ENCODE results near the gene PDE4C. TPM values are rescaled to one million over a fixed set of nuclear protein-coding genes. Genes with fewer than 3 reads are reported as not detected.

Gene PDE4C
- total and polyA plus RNA-seq, 7 donors, result 1.8 to 8.6 (median 4.0) TPM; not detected in 2

DNA sequence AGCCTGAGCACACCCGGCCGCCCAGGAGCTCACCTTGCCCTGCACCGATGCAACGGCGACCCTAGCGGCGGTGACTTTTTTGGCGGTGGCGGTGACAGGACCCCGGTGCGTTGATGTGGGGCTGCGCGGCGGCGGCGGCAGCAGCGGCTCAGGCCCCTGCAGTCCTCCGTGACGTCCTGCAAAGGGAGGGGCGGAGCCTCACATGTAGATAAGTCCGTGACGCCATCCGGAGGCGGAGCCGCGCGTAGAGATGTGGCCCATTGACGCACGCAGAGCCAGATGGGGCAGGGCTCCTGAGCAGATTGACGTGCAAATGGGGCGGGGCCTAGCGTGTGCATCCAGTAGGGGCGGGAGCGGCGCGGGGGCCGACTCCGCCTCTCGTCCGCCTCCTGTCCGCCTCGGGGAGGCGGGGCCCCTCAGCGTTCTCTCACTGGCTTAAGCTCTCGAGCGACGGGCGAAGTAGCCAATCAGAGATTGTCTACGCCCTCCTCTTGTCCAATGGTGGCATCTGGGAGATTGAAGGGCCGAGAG lies 22.3 kb downstream of the PDE4C start, which contains the start of gene RAB3A:
TSS of gene RAB3A (minus strand) at position 180 of the 531 bp plus-strand sequence. CDS start 1,302 bp downstream, outside the sequence.
- TF ChIP-seq POLR2AphosphoS5 (IDR thresholded peaks at IDR 0.05), result peak; percentile 93 to 96 (median 94)
- TF ChIP-seq EP300 (IDR thresholded peaks at IDR 0.05), result peak in 2 of 4 donors; percentile 48 to 86
- TF ChIP-seq, protein P1, sequence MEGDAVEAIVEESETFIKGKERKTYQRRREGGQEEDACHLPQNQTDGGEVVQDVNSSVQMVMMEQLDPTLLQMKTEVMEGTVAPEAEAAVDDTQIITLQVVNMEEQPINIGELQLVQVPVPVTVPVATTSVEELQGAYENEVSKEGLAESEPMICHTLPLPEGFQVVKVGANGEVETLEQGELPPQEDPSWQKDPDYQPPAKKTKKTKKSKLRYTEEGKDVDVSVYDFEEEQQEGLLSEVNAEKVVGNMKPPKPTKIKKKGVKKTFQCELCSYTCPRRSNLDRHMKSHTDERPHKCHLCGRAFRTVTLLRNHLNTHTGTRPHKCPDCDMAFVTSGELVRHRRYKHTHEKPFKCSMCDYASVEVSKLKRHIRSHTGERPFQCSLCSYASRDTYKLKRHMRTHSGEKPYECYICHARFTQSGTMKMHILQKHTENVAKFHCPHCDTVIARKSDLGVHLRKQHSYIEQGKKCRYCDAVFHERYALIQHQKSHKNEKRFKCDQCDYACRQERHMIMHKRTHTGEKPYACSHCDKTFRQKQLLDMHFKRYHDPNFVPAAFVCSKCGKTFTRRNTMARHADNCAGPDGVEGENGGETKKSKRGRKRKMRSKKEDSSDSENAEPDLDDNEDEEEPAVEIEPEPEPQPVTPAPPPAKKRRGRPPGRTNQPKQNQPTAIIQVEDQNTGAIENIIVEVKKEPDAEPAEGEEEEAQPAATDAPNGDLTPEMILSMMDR (IDR thresholded peaks at IDR 0.05), result no peak
- peak; percentile 83 to 87 for TF ChIP-seq POLR2A (IDR thresholded peaks at IDR 0.05)
- Histone ChIP-seq H3K27me3 (no peaks in the 10 kb centered on the region), H3K4me1 (peaks cover 0 to 37% (median 32%) of the 10 kb centered on the region in 4 donors), H3K36me3 (peaks cover 0 to 27% (median 5%) of the 10 kb centered on the region in 4 donors), H3K4me3 (peak within 1 kb of the TSS; percentile 64 to 75 (median 73)), H3K27ac (peak within 1 kb of the TSS; percentile 95 to 98 (median 95)), H3K9me3 (no peaks in the 10 kb centered on the region)
- WGBS, 2 donors, result 0 to 1% methylated on average over 50 of the region's 50 CpGs
- intact Hi-C loops (cut with DNase I), result loop anchor here (1.0 to 2.0 kb wide), 2 partner anchors 11 to 119 kb away; partner anchors contain the start of genes LSM4 and MPV17L2
- peak; percentile 100 for DNase-seq

DNA sequence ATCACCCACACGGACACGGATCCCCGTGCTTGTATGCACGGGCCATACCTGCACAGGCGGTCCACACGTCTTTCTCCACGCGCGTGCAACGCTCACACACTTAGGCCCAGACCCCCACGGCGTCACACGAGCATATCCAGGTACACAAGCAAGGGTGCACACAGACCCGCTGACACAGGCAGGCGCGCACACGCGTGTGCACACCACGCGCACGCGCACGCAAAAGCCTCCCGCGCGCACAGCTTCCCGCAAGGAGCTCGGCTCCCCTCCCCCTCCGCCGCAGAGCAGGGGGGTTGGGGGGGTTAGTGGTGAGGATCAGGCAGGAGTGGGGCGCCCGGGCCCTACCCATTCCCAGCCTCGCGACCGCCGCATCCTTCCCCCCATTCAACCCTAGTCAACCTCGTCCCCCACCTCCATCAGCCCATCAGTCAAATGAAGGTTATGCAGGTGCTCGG lies 22.8 kb downstream of the PDE4C start:
- H3K36me3 ChIP-seq, result peaks cover 0 to 32% (median 5%) of the 10 kb centered on the region in 4 donors
- peak overlapping the region; percentile 64 to 75 (median 73) for H3K4me3 ChIP-seq
- H3K4me1 ChIP-seq, result peaks cover 0 to 37% (median 32%) of the 10 kb centered on the region in 4 donors
- no peaks in the 10 kb centered on the region for H3K27me3 ChIP-seq
- TF ChIP-seq, protein P1 (IDR thresholded peaks at IDR 0.05), result no peak
- TF ChIP-seq EP300 (IDR thresholded peaks at IDR 0.05) (no peak), POLR2AphosphoS5 (IDR thresholded peaks at IDR 0.05) (no peak)
- no peaks in the 10 kb centered on the region for H3K9me3 ChIP-seq
- 0% methylated on average over 38 of the region's 38 CpGs for WGBS, 2 donors
- H3K27ac ChIP-seq, result peak overlapping the region; percentile 77 to 98 (median 83)
- no peak for DNase-seq
- intact Hi-C loops (cut with DNase I), result no loop called here

DNA sequence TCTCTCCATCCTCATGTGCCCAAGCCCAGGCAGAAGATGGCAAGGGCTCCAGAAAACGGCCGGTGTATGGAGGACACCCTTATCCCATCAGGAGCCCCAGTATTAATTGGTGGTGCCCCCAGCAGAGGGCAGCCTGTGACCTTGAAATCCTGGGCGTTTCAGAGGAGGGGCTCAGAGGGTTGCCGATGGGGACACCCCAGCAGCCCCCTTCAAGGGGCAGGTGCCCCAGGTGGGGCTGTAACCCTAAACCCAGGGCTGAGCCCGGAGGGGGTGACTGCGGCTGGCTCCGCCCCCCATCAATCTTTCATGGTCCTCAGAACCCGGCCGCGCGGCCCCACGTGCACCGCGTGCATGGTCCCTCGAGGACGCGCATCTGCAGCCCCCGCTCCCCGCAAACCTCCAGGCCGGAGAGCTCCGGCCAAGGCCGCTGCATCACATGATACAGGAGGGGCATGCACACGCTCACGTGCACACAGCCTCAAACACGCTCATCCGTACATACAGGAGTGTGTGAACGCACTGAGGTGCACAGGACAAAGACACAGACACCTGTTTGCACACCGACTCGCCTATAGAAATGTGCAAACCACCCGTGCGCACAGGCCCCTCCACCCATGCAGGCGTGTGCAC lies 23.3 kb downstream of the PDE4C start:
- 5% methylated on average over 32 of the region's 32 CpGs for WGBS, 2 donors
- TF ChIP-seq, protein P1 (IDR thresholded peaks at IDR 0.05), result peak in 1 of 4 experiments; percentile 25
- TF ChIP-seq EP300 (IDR thresholded peaks at IDR 0.05), result no peak
- Histone ChIP-seq H3K9me3 (no peaks in the 10 kb centered on the region), H3K27ac (peak overlapping the region; percentile 77 to 98 (median 83)), H3K27me3 (no peaks in the 10 kb centered on the region), H3K4me1 (peaks cover 0 to 33% (median 27%) of the 10 kb centered on the region in 4 donors), H3K36me3 (peaks cover 0 to 38% (median 5%) of the 10 kb centered on the region in 4 donors), H3K4me3 (peak overlapping the region; percentile 64 to 75 (median 73))
- intact Hi-C loops (cut with DNase I), result no loop called here
- peak; percentile 76 for DNase-seq

DNA sequence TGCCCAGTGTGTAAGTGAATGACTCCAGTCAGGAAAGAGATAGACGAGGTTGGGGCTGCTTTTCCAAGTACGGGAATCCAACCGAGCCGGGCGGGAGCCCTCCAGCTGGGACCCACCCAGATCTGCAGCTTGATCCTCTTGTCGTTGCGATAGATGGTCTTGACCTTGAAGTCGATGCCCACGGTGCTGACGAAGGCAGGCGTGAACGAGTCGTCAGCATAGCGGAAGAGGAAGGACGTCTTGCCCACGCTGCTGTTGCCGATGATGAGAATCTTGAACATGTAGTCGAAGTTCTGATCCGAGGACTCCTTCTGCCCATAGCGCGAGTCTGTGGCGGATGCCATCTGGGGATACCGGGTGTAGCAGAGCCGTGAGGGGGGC lies 23.9 kb downstream of the PDE4C start:
- Histone ChIP-seq H3K9me3 (no peaks in the 10 kb centered on the region), H3K4me1 (peaks cover 0 to 30% (median 24%) of the 10 kb centered on the region in 4 donors), H3K36me3 (peaks cover 0 to 40% (median 5%) of the 10 kb centered on the region in 4 donors), H3K27me3 (no peaks in the 10 kb centered on the region), H3K4me3 (peak overlapping the region in 1 of 4 donors; percentile 75), H3K27ac (peak overlapping the region in 2 of 4 donors; percentile 18 to 83)
- DNase-seq, result no peak
- TF ChIP-seq, protein P1 (IDR thresholded peaks at IDR 0.05), result no peak
- TF ChIP-seq EP300 (IDR thresholded peaks at IDR 0.05) (no peak), POLR2A (IDR thresholded peaks at IDR 0.05) (no peak), POLR2AphosphoS5 (IDR thresholded peaks at IDR 0.05) (no peak)
- 90 to 91% methylated on average over 24 of the region's 24 CpGs for WGBS, 2 donors
- intact Hi-C loops (cut with DNase I), result no loop called here
